HG03108 (cell line): Measurements from ENCODE around the gene RNF182.
"Not testable (repeated sequence)": the region's sequence is repeated elsewhere in the genome, so short reads cannot be mapped to it uniquely, and the experiment has no call there.

Experiments used
- ATAC-seq: cut with Tn5 transposase; IDR thresholded peaks from one replicate; pipeline ENCODE4 v1.9.1; 2021; ENCODE audit warnings: moderate library complexity; ENCODE audit not compliant: unreplicated experiment

The RNF182 gene

GRCh38 chr6:13916230-13916944, 8.4 kb upstream of the RNF182 start:
- ATAC-seq = no peak

- ATAC-seq = no peak
These were observed 7.6 kb upstream of the RNF182 start for GRCh38 chr6:13917141-13917540.

GRCh38 chr6:13918686-13919250, 6.0 kb upstream of the RNF182 start:
- no peak for ATAC-seq

GRCh38 chr6:13919861-13920260, 4.9 kb upstream of the RNF182 start:
- ATAC-seq = no peak

- no peak for ATAC-seq
These were observed 4.2 kb upstream of the RNF182 start for GRCh38 chr6:13920552-13920951.

GRCh38 chr6:13922750-13923149, 2.0 kb upstream of the RNF182 start:
- no peak for ATAC-seq

- no peak for ATAC-seq
These were observed 1.1 kb upstream of the RNF182 start for GRCh38 chr6:13923527-13924145.

- no peak for ATAC-seq
These were observed 405 bp upstream of the RNF182 start for GRCh38 chr6:13924146-13924948.

- no peak for ATAC-seq
These were observed 1.6 kb downstream of the RNF182 start for GRCh38 chr6:13926378-13926777.

DNA sequence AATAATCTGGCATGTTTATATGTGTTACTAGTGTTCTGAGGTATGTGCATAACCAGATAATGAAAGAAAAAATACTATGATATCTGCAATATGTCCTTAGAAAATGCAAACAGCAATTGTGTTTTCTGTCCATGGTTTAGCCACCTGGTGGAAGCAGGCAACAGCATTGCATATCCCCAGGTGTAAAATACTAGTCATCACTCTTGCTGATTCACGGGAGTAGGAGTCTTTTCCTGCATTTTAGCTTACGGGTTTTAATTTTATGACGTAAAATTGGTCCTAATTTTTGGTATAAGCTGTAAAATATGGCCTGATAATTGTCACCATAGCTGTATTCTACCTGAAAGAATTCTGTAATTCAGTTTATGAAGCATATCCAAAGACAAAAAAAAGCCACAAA, 2.5 kb downstream of the RNF182 start:
- no peak for ATAC-seq

GRCh38 chr6:13929196-13929595, 4.4 kb downstream of the RNF182 start:
- no peak for ATAC-seq

GRCh38 chr6:13931797-13932402, 7.1 kb downstream of the RNF182 start:
- no peak for ATAC-seq

DNA sequence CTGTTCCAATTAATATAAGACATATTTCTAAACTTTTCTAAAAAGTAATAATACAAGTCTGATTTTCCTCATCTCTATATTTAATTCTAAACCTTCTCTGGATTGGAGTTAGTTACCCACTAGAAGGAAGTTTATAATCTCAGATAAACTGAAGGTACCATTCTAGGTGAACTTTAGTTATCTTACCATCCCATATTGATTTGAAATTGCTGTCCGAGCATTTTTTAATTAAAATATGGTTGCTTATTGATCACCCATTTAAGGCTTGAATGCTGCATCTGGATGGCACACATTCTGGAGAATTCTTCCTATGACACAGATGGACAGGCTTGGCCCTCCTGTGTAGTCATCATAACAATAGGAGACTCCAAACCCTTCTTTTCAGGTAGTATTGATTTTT, 8.0 kb downstream of the RNF182 start:
- ATAC-seq = no peak

DNA sequence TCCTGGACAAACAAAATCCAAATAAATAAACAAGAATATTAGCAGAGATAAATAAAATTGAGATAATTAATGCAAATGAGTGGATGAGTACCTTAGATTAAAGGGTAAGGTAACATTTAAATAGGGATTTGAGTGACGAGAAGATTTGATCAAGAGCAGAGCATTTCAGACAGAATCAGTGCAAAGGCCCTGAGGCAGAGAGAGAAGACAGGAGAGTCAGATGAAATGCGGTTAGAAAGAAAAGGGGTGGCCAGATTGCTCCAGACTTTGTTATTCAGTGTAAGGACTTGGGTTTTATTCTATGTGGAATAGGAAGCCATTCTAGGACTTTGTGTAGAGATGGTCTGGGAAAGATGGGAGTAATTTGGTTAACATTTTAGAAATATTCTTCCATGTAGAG, 10.0 kb downstream of the RNF182 start:
- no peak for ATAC-seq

DNA sequence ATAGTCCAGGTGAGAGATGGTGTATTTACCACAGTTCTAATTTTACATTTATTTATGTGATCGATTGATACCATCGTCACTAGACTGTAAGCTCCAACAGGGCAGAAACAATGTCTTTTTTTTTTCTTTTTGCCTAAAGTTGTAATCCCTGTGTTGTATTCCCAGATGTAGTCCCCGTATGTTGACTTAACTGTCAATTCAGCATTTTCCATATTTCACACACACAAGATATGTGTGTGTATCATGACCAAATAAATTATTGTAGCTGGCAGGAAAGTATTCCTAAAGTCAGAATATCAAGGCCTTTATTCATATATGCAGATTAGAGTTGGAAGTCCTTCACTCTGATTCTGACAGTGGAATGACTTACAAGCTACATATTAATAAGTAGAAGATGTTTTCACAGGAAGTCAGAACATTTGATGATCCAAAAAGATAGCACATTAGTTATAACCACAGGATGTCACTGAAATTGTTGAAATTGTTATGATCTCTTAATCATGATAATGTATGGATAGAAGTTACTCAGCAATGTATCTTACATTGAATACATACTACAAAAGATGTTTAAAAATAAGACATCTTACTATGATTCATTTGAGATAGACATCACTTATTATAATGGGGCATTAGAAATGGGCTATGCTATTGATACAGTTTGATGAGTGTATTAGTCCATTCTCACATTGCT, 10.6 kb downstream of the RNF182 start:
- no peak for ATAC-seq

DNA sequence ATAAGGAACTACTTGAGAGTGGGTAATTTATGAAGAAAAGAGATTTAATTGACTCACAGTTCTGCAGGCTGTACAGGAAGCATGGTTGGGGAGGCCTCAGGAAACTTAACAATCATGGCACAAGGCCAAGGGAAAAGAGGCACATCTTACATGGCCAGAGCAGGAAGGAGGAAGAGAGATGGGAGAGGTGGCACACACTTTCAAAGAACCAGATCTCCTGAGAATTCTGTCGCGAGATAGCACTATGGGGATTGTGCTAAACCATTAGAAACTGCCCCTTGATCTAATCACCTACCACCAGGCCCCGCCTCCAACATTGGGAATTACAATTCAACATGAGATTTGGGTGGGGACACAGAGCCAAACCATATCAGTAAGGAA, 11.1 kb downstream of the RNF182 start:
- not testable (repeated sequence) for ATAC-seq

DNA sequence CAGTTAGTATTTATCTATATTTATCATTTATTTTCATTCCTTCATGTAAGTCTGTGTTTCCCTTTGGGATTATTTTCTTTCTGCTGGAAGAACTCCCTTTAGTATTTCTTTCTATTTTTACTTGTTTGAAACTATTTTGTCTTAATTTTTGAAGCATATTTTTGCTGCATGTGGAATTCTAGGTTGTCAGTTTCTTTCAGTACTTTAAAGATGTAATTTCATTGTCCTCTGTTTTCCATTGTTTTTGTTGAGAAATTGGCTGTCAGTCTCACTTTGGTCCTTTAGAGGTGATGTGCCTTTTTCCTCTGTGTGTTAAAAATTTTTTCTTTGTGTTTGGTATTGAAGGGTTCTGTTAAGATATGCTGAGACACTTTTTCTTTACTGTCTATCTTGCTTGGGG, 17.1 kb downstream of the RNF182 start:
- no peak for ATAC-seq

DNA sequence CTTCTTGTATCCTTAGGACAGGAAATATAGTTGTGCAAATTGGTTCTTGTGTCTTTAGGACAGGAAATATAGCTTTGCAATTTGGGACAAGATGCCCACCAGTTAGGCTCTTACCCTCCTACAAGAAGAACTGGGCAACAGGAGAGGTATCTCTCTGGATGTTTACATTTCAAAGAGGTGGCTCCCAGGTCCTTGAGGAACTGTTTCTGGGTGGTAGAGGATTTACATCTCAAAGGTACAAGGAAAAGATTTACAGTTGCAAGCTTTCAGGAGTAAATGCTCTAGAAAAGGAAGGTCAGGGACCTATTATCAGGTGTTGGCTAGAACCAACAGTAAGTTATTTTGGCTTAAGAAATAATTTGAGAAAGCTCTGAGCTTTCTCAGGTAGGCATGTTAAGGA, 19.2 kb downstream of the RNF182 start:
- no peak for ATAC-seq

GRCh38 chr6:13946506-13946905, 21.8 kb downstream of the RNF182 start:
- ATAC-seq = no peak

- no peak for ATAC-seq
These were observed 22.9 kb downstream of the RNF182 start for GRCh38 chr6:13947611-13948178.
